SK-N-MC (cell line): ENCODE measurements around the gene ATP6V1F.

ENCODE experiments used
- DNase-seq: peaks from one replicate; pipeline ENCODE4 v3.0.0-alpha.2; 2011; ENCODE audit warnings: low read depth, low spot score
- H3K27ac ChIP-seq: fragments of 200-600 bp; sonication (generic); 2 replicates; pipeline ENCODE4 v1.5.1; 2016; ENCODE audit warnings: mixed run types
- H3K36me3 ChIP-seq: fragments of 200-600 bp; sonication (generic); 2 replicates; pipeline ENCODE4 v1.6.1; 2017; ENCODE audit warnings: antibody characterized with exemption, low read length, mixed read lengths; ENCODE audit not compliant: insufficient read depth
- H3K4me3 ChIP-seq: fragments of 200-600 bp; sonication (generic); 2 replicates; pipeline ENCODE4 v1.5.1; 2016
- H3K9ac ChIP-seq: fragments of 200-600 bp; sonication (generic); 2 replicates; pipeline ENCODE4 v1.8.0; 2017; ENCODE audit warnings: mixed run types, mixed read lengths; ENCODE audit not compliant: insufficient read length
- H3K9me3 ChIP-seq: fragments of 200-600 bp; sonication (generic); 2 replicates; pipeline ENCODE4 v1.6.1; 2017; ENCODE audit warnings: low read depth, mild to moderate bottlenecking, antibody characterized with exemption, low read length, moderate library complexity, mixed read lengths
- EZH2 ChIP-seq: fragments of 200-600 bp; sonication (generic); IDR thresholded peaks from one replicate; pipeline ENCODE4 v1.6.1; 2017; ENCODE audit warnings: antibody characterized with exemption
- FOXP2 ChIP-seq: optimal IDR thresholded peaks from 2 replicates; pipeline ENCODE3; 2011; ENCODE audit warnings: mild to moderate bottlenecking, moderate library complexity; ENCODE audit not compliant: insufficient read depth; ENCODE audit errors: extremely low read length, control extremely low read depth
- POLR2AphosphoS5 ChIP-seq: IDR thresholded peaks from 2 replicates; pipeline ENCODE4 v1.6.1; 2012; ENCODE audit warnings: mild to moderate bottlenecking, low read depth, low read length, borderline replicate concordance

Gene ATP6V1F

DNA sequence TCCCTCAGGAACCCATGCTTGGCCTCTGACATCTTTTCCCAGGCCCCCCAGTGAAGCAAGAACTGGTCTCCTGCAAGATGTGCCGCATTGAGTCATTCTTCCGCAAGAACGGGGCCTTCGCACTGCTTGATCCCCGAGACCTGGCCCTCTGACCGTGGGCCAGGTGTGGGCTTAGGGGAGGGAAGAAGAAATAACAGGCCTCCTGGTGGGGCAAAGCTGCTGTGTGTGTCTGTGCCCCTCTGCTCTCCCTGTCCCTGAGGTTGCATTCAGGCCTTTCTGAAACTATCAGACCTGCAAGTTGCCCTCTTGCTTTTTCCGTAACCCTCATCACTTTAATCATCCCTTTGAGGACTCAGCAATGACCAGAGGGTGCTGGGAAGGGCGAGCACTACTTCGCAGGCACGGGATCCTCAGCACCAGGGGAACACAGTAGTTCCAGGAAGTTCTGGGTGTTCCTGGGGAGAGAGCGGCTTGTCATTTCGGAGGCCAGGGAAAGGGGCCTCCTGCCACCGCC, 6.0 kb downstream of the ATP6V1F start:
- Histone ChIP-seq H3K36me3 (no peaks in the 10 kb centered on the region; the same call in 1 of the 2 replicates), H3K9me3 (no peaks in the 10 kb centered on the region), H3K4me3 (peak overlapping the region; percentile 72), H3K27ac (no peak overlapping the region), H3K9ac (no peak overlapping the region)
- no peak for DNase-seq
- no peak for TF ChIP-seq POLR2AphosphoS5
- TF ChIP-seq FOXP2, result no peak
- TF ChIP-seq EZH2, result no peak

- H3K9ac ChIP-seq, result peak overlapping the region; percentile 37
- DNase-seq, result no peak
- TF ChIP-seq FOXP2, result no peak
- TF ChIP-seq POLR2AphosphoS5, result no peak
- no peak for TF ChIP-seq EZH2
- H3K36me3 ChIP-seq, result no peaks in the 10 kb centered on the region; the same call in 1 of the 2 replicates
- H3K9me3 ChIP-seq, result no peaks in the 10 kb centered on the region
- H3K4me3 ChIP-seq, result peak overlapping the region; percentile 72
- H3K27ac ChIP-seq, result no peak overlapping the region
Observed at GRCh38 chr7:128869138-128869943, 6.7 kb downstream of the ATP6V1F start.

DNA sequence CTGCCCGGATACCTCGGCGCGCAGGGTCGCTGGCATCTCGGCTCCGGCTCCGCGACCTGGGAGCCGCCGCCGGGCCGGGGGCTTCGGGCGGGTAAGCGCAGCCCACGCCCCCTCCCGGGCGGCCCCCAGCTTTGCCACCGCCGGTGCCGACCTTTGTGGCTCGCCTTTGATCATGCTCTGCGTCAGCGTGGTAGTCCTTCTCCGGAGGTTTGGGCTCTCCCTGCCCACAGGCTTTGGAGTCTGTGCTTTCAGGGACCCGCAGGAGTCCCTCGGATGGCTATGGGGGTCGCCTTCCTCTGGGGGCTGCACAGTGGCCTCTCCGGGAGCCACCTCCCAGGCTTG, 7.3 kb downstream of the ATP6V1F start:
- H3K9ac ChIP-seq, result no peak overlapping the region

DNA sequence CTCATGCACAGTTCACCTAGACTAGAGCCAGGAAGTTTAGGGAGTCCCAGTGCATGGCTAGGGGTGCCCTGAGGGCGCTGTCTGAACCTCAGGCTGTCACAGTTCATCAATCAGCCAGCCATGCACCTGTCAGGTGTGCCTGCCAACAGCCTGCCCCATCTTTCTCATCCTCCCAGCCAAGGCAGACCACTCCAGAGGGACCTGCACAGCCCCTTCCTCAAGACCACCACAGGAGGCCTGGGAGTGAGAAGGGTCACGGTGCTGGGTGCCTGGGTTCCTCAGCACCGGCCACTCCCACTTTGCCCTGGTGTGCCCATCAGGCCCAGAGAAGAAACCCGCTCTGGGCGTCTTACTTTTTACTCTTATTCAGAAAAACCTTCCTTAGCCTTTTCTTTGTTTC, 8.4 kb downstream of the ATP6V1F start:
- DNase-seq, result no peak
- H3K36me3 ChIP-seq, result no peaks in the 10 kb centered on the region
- no peak overlapping the region for H3K9ac ChIP-seq
- no peak overlapping the region for H3K4me3 ChIP-seq
- H3K27ac ChIP-seq, result no peak overlapping the region
- TF ChIP-seq POLR2AphosphoS5 (no peak), FOXP2 (no peak), EZH2 (no peak)
- H3K9me3 ChIP-seq, result no peaks in the 10 kb centered on the region

More for the DNA sequence above, 7.3 kb downstream of the ATP6V1F start:
- H3K4me3 ChIP-seq, result peak overlapping the region; percentile 72
- no peak overlapping the region for H3K27ac ChIP-seq
- no peaks in the 10 kb centered on the region for H3K9me3 ChIP-seq
- no peak for TF ChIP-seq POLR2AphosphoS5
- TF ChIP-seq FOXP2, result no peak
- no peak for TF ChIP-seq EZH2
- DNase-seq, result no peak
- no peaks in the 10 kb centered on the region; the same call in 1 of the 2 replicates for H3K36me3 ChIP-seq

- Histone ChIP-seq H3K9ac (no peak overlapping the region), H3K36me3 (no peaks in the 10 kb centered on the region), H3K27ac (no peak overlapping the region), H3K9me3 (no peaks in the 10 kb centered on the region), H3K4me3 (no peak overlapping the region)
- TF ChIP-seq FOXP2 (no peak), POLR2AphosphoS5 (no peak), EZH2 (no peak)
- no peak for DNase-seq
Observed at GRCh38 chr7:128872394-128872824, 9.8 kb downstream of the ATP6V1F start.

DNA sequence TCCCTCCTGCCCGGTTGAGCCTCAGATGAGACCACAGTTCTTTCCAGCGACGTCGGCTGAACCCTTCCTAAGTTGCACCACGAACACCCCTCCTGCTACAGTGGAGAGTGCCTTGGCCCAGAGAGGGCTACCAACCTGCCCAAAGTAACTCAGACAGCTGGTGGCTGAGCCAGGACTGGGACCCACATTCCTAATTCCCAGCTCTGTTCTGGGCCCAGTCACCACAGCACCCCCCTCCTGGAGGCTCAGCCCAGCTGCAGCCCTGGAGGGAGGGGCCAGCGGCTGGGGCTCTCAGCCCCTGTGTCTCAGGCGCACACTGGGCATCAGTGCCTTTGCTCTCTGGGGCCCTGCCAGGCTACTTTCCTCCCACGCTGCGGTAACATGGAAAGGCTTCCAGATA, 10.6 kb downstream of the ATP6V1F start:
- no peak overlapping the region for H3K9ac ChIP-seq
- no peaks in the 10 kb centered on the region for H3K36me3 ChIP-seq
- H3K4me3 ChIP-seq, result no peak overlapping the region
- H3K9me3 ChIP-seq, result no peaks in the 10 kb centered on the region
- TF ChIP-seq EZH2 (no peak), FOXP2 (no peak), POLR2AphosphoS5 (no peak)
- DNase-seq, result no peak
- no peak overlapping the region for H3K27ac ChIP-seq

DNA sequence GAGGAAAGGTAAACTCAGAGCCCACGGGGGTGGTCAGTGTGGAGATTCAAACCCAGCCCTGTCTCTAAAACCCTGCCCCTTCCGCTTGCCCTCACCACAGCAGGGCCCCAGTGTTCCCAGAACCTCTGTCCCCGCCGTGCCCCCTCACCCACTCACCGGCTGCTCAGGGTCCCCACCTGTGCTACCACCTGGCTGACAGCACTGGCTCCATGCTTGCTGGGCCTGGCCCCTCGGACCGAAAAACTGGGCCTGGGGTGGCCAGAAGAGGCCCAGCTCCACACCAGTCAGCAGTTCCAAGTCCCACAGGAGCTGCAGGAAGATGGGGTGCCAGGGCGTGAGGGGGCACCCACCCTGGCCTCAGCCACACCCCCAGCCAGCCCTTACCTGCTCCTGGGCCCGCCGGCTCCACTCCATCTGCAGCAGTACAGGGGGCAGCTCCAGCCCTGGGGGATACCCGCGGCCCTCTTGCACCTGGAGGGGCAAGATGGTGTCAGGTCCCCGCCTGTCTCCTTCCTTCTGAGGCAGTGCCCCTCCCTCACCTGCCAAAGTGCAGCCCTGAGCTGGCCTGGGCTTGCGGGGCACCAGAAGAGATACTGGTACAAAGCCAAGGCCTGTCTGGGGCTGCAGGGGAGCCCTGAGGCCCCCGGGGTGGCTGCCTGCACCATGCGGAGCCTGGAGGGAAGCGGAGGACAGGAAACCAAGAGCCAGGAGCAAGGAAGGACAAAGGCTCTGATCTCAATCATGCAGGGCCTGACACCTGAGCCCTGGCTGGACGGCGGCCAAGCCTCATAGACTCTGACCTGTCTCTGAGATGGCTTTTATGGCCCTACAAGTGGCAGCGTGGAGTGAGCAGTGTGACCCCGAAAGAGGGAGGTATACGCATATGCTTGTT, 11.7 kb downstream of the ATP6V1F start:
- no peak overlapping the region for H3K27ac ChIP-seq
- no peak overlapping the region for H3K9ac ChIP-seq
- H3K36me3 ChIP-seq, result no peaks in the 10 kb centered on the region
- TF ChIP-seq EZH2, result no peak
- no peak for TF ChIP-seq POLR2AphosphoS5
- no peak for TF ChIP-seq FOXP2
- H3K4me3 ChIP-seq, result no peak overlapping the region
- no peaks in the 10 kb centered on the region for H3K9me3 ChIP-seq
- DNase-seq, result no peak

- no peak overlapping the region for H3K4me3 ChIP-seq
- H3K36me3 ChIP-seq, result no peaks in the 10 kb centered on the region
- no peak for TF ChIP-seq POLR2AphosphoS5
- TF ChIP-seq EZH2, result no peak
- no peak for TF ChIP-seq FOXP2
- H3K9me3 ChIP-seq, result no peaks in the 10 kb centered on the region
- H3K27ac ChIP-seq, result no peak overlapping the region
- no peak for DNase-seq
- H3K9ac ChIP-seq, result no peak overlapping the region
Observed at GRCh38 chr7:128875523-128875948, 12.9 kb downstream of the ATP6V1F start.
